ENCODE data around the gene PCDHGA1.
"Not testable (repeated sequence)": the region's sequence is repeated elsewhere in the genome, so short reads cannot be mapped to it uniquely, and the experiment has no call there.

The PCDHGA1 gene

GRCh38 chr5:141382469-141383294 is 52.4 kb downstream of the PCDHGA1 start, which contains the start of gene PCDHGA7:
TSS of gene PCDHGA7 (plus strand) at chr5:141382742. CDS start at chr5:141382900, 158 bp downstream.
- DNase-seq (ENCODE audit: low read depth, low spot score), result no peak

- no peak for DNase-seq (ENCODE audit: low read depth, low spot score)
These were observed 53.0 kb downstream of the PCDHGA1 start for GRCh38 chr5:141383345-141383744.

- no peak for DNase-seq (ENCODE audit: low read depth, low spot score)
These were observed 54.4 kb downstream of the PCDHGA1 start for GRCh38 chr5:141384471-141385267.

GRCh38 chr5:141387557-141388311 is 57.4 kb downstream of the PCDHGA1 start, which contains the start of gene PCDHGB4:
TSS of gene PCDHGB4 (plus strand) at chr5:141387698. CDS start at chr5:141387885, 187 bp downstream.
- DNase-seq (ENCODE audit: low read depth, low spot score), result not testable (repeated sequence)

- DNase-seq (ENCODE audit: low read depth, low spot score), result no peak
These were observed 58.3 kb downstream of the PCDHGA1 start for GRCh38 chr5:141388661-141389060.

GRCh38 chr5:141389153-141390042 is 59.1 kb downstream of the PCDHGA1 start:
- no peak for DNase-seq (ENCODE audit: low read depth, low spot score)

GRCh38 chr5:141392429-141393198 is 62.3 kb downstream of the PCDHGA1 start, which contains the start of gene PCDHGA8:
TSS of gene PCDHGA8 (plus strand) at chr5:141392633. CDS start at chr5:141392814, 181 bp downstream.
- DNase-seq (ENCODE audit: low read depth, low spot score), result no peak

- DNase-seq (ENCODE audit: low read depth, low spot score), result no peak
These were observed 63.0 kb downstream of the PCDHGA1 start for GRCh38 chr5:141393267-141393666.

- DNase-seq (ENCODE audit: low read depth, low spot score), result not testable (repeated sequence)
These were observed 64.3 kb downstream of the PCDHGA1 start for GRCh38 chr5:141394401-141395187.

GRCh38 chr5:141397756-141398551 is 67.6 kb downstream of the PCDHGA1 start, which contains the start of gene PCDHGB5:
TSS of gene PCDHGB5 (plus strand) at chr5:141397947. CDS start at chr5:141398128, 181 bp downstream.
- DNase-seq (ENCODE audit: low read depth, low spot score), result not testable (repeated sequence)

- no peak for DNase-seq (ENCODE audit: low read depth, low spot score)
These were observed 68.3 kb downstream of the PCDHGA1 start for GRCh38 chr5:141398608-141399007.

- no peak for DNase-seq (ENCODE audit: low read depth, low spot score)
These were observed 69.4 kb downstream of the PCDHGA1 start for GRCh38 chr5:141399555-141400258.

- DNase-seq (ENCODE audit: low read depth, low spot score), result no peak
These were observed 72.4 kb downstream of the PCDHGA1 start, which contains the start of gene PCDHGA9 for GRCh38 chr5:141402553-141403243. TSS of gene PCDHGA9 (plus strand) at chr5:141402778. CDS start at chr5:141402953, 175 bp downstream.

GRCh38 chr5:141403387-141403786 is 73.1 kb downstream of the PCDHGA1 start:
- no peak for DNase-seq (ENCODE audit: low read depth, low spot score)

GRCh38 chr5:141407790-141408505 is 77.6 kb downstream of the PCDHGA1 start, which contains the start of gene PCDHGB6:
TSS of gene PCDHGB6 (plus strand) at chr5:141408021. CDS start at chr5:141408203, 182 bp downstream.
- not testable (repeated sequence) for DNase-seq (ENCODE audit: low read depth, low spot score)
